Calu3 (cell line): Measurements from ENCODE around the gene RPS23. TPM values are rescaled to one million over a fixed set of nuclear protein-coding genes. Genes with fewer than 3 reads are reported as not detected.

ENCODE experiments used
- BruUV-seq: library from RNA; stranded (reverse); fragments of 400-500 nt; replicated peaks from 2 replicates; lab custom pipeline; 2021; lab: Mats Ljungman, UMichigan
- CTCF ChIA-PET: fragments of 300-600 bp; sonication (Branson Sonifier 250); formaldehyde crosslinking; loops from one replicate; lab custom pipeline; 2022; ENCODE audit warnings: antibody characterized with exemption; lab: Charles Lee
- DNase-seq: peaks from one replicate; pipeline ENCODE4 v3.0.0; 2022
- H3K27ac Mint-ChIP-seq: one replicate; pipeline ENCODE4 v1.8.0; 2022; ENCODE audit warnings: mixed read lengths; ENCODE audit not compliant: unreplicated experiment
- H3K27me3 Mint-ChIP-seq: one replicate; pipeline ENCODE4 v1.8.0; 2022; ENCODE audit warnings: mixed read lengths; ENCODE audit not compliant: unreplicated experiment
- H3K36me3 Mint-ChIP-seq: one replicate; pipeline ENCODE4 v1.8.0; 2022; ENCODE audit warnings: mild to moderate bottlenecking, moderate library complexity, mixed read lengths; ENCODE audit not compliant: insufficient read depth, unreplicated experiment
- H3K4me1 Mint-ChIP-seq: one replicate; pipeline ENCODE4 v1.8.0; 2022; ENCODE audit warnings: mild to moderate bottlenecking, low read depth, mixed read lengths; ENCODE audit not compliant: unreplicated experiment
- H3K4me3 Mint-ChIP-seq: one replicate; pipeline ENCODE4 v1.8.0; 2022; ENCODE audit warnings: mild to moderate bottlenecking, low read depth, moderate library complexity, mixed read lengths; ENCODE audit not compliant: unreplicated experiment
- H3K9me3 Mint-ChIP-seq: one replicate; pipeline ENCODE4 v1.8.0; 2022; ENCODE audit warnings: low read depth, mixed read lengths; ENCODE audit not compliant: unreplicated experiment
- intact Hi-C: fragments of 100-400 bp; cut with micrococcal nuclease; formaldehyde crosslinking; loops from one replicate; pipeline ENCODE4 v1.10.0; 2022; ENCODE audit not compliant: unreplicated experiment
- total RNA-seq: library from RNA; stranded (reverse); gene quantifications from 2 replicates; pipeline ENCODE4 v1.2.3, GENCODE V29; 2022
- TF ChIP-seq, protein P1 (sequence below): fragments of 200-600 bp; IDR thresholded peaks from one replicate; pipeline ENCODE4 v1.8.0; 2022; ENCODE audit warnings: antibody characterized with exemption; ENCODE audit not compliant: unreplicated experiment

Gene RPS23
- total RNA-seq, 1 experiment from 2014 or later: 1,628 TPM

DNA sequence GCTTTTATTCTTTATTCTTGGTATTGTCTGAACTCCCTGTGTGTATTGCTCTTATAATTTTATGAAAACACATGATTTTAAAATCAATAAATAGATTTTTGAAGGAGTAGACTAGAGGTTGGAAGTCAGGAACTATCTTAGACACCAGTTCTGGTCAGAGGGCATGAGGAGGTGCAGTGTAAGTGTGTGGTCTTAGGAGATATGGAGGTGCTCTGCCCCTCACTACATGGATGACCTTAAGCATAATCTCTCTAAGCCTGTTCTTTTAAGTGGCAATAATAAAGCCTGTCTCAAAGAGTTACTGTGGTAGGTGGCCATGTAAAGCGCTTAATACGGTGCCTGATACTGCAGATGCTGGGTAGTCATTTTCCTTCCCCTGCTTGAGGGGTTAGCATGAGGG lies 34.0 kb downstream of the RPS23 start:
- H3K9me3 Mint-ChIP-seq: no peaks in the 10 kb centered on the region
- no peaks in the 10 kb centered on the region for H3K4me1 Mint-ChIP-seq
- no peak overlapping the region for H3K27ac Mint-ChIP-seq
- CTCF ChIA-PET: no interaction called here
- no peaks in the 10 kb centered on the region for H3K27me3 Mint-ChIP-seq
- BruUV-seq: no TSS peak
- intact Hi-C loops: no loop called here
- H3K4me3 Mint-ChIP-seq: no peak overlapping the region
- TF ChIP-seq, protein P1, sequence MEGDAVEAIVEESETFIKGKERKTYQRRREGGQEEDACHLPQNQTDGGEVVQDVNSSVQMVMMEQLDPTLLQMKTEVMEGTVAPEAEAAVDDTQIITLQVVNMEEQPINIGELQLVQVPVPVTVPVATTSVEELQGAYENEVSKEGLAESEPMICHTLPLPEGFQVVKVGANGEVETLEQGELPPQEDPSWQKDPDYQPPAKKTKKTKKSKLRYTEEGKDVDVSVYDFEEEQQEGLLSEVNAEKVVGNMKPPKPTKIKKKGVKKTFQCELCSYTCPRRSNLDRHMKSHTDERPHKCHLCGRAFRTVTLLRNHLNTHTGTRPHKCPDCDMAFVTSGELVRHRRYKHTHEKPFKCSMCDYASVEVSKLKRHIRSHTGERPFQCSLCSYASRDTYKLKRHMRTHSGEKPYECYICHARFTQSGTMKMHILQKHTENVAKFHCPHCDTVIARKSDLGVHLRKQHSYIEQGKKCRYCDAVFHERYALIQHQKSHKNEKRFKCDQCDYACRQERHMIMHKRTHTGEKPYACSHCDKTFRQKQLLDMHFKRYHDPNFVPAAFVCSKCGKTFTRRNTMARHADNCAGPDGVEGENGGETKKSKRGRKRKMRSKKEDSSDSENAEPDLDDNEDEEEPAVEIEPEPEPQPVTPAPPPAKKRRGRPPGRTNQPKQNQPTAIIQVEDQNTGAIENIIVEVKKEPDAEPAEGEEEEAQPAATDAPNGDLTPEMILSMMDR: no peak
- DNase-seq: no peak
- no peaks in the 10 kb centered on the region for H3K36me3 Mint-ChIP-seq

DNA sequence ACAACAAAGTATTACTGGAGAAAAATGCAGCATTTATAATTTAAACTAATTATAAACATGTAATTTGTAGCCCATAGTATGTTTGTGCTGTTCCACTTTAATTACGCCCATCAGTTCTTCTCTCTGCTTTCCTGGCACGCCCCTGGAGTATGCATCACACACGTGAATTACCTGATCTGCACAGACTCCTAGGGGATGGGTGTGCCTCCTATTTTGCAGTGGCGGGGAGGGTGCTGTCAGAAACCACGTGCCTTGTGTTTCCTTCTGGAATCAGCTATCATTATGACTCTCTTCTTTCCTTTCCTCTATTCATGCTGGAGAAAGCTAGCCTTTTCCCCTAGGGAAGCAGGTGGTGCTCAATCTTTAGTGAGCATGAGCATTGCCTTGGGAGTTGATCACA lies 43.3 kb downstream of the RPS23 start:
- no TSS peak for BruUV-seq
- Mint-ChIP-seq H3K4me1 (peaks cover 7% of the 10 kb centered on the region), H3K27ac (no peak overlapping the region), H3K4me3 (no peak overlapping the region), H3K36me3 (no peaks in the 10 kb centered on the region), H3K27me3 (no peaks in the 10 kb centered on the region), H3K9me3 (no peaks in the 10 kb centered on the region)
- CTCF ChIA-PET: no interaction called here
- intact Hi-C loops: no loop called here
- DNase-seq: no peak
- TF ChIP-seq, protein P1: no peak

DNA sequence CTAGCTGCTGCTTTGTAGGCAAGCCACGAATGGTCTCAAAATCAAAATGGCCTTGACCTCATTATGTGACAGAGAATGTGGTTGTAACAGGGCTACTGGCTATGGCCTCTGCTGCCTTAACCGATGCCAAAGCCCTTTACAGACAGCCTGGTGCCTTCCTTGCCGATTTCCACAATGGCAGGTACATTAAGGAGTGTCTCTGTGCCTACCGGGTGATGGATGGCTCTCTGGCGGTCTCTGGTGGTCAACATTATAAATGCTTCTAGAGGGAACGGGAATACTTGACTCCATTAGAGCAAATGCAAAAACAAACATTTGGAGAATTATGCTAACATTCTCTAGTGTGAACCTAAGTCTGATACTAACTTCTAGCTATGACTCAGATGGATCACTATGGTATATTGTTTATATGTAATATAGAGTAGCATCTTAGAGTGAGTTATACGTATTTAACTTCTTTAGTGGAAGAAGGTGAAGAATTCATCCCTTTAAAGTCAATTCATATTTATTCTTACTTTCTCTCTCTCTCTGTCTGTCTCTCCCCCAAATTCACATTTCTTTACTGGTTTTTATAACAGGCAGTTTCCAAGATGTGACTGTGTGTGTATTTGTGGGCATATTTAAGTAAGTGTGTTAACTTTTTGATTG lies 52.5 kb downstream of the RPS23 start:
- intact Hi-C loops: loop anchor here (1.0 to 10.0 kb wide), 4 partner anchors 51 to 800 kb away; partner anchors contain the start of gene SSBP2

More for the DNA sequence above, 52.5 kb downstream of the RPS23 start:
- TF ChIP-seq, protein P1: peak; percentile 85
- peak; percentile 81 for DNase-seq
- Mint-ChIP-seq H3K9me3 (no peaks in the 10 kb centered on the region), H3K36me3 (no peaks in the 10 kb centered on the region), H3K4me1 (no peaks in the 10 kb centered on the region), H3K27me3 (no peaks in the 10 kb centered on the region), H3K4me3 (no peak overlapping the region), H3K27ac (no peak overlapping the region)
- CTCF ChIA-PET: interaction anchor here (0.6 kb wide), 1 partner anchor 719 kb away, joined by 3 read pairs; no protein-coding TSS in a partner anchor
- no TSS peak for BruUV-seq
